ENCODE measurements around the gene ESRRG.

- TF ChIP-seq CTCF (IDR thresholded peaks at IDR 0.05; ENCODE audit: low read length) (no peak), EZH2 (IDR thresholded peaks at IDR 0.05; ENCODE audit: borderline replicate concordance, low read length) (no peak)
Measured at GRCh38 chr1:216740331-216740730, 17.1 kb upstream of the ESRRG start.

Data from OCI-LY1 (cell line).